Large intestine (tissue), 3 donors: Measurements from ENCODE around the gene GGT6. TPM values are rescaled to one million over a fixed set of nuclear protein-coding genes. Genes with fewer than 3 reads are reported as not detected.
A peak's percentile ranks its signal among the peaks of the same experiment; 100 is the strongest.

Experiments
- DNase-seq, 2 donors: peaks; one replicate each; pipeline versions ENCODE4 v3.0.0 to v3.0.0-alpha.2; 2013
- H3K27ac ChIP-seq: one replicate; pipeline ENCODE4 v1.5.1; 2013; ENCODE audit warnings: low read length
- H3K27me3 ChIP-seq: 2 replicates; pipeline ENCODE4 v1.6.1; 2013; ENCODE audit warnings: low read length; ENCODE audit not compliant: control insufficient read depth, insufficient read depth
- H3K36me3 ChIP-seq: 2 replicates; pipeline ENCODE4 v1.6.1; 2013; ENCODE audit warnings: low read length; ENCODE audit not compliant: control insufficient read depth, insufficient read depth
- H3K4me1 ChIP-seq: one replicate; pipeline ENCODE4 v1.6.1; 2013; ENCODE audit warnings: low read length; ENCODE audit not compliant: control insufficient read depth, insufficient read depth
- H3K4me3 ChIP-seq: one replicate; pipeline ENCODE4 v1.5.1; 2013; ENCODE audit warnings: low read length
- H3K9me3 ChIP-seq: one replicate; pipeline ENCODE4 v1.6.1; 2013; ENCODE audit warnings: mild to moderate bottlenecking, low read depth, low read length, moderate library complexity; ENCODE audit not compliant: control insufficient read depth
- WGBS: methylation state at CpG from one replicate; pipeline ENCODE4 v1.1.5; 2013; ENCODE audit warnings: low lambda C conversion rate; ENCODE audit not compliant: insufficient coverage; 5-methylcytosine and 5-hydroxymethylcytosine counted together
- polyA plus RNA-seq: library from polyadenylated mRNA; unstranded; fragments of 120-200 nt; gene quantifications from one replicate; pipeline ENCODE4 v1.2.1, GENCODE V29; 2013

Gene GGT6
- polyA plus RNA-seq, 1 donor = 2.7 TPM

- H3K9me3 ChIP-seq = peaks cover 3% of the 10 kb centered on the region
- no CpG with 5 or more reads among the region's 26 CpGs for WGBS
- peaks cover 70% of the 10 kb centered on the region for H3K36me3 ChIP-seq
- H3K4me3 ChIP-seq = no peak overlapping the region
- no peak for DNase-seq
- peak overlapping the region; percentile 88 for H3K27ac ChIP-seq
- H3K4me1 ChIP-seq = peaks cover 36% of the 10 kb centered on the region
- H3K27me3 ChIP-seq = no peaks in the 10 kb centered on the region
Measured at GRCh38 chr17:4539576-4540223, 20.7 kb downstream of the GGT6 start.

- no CpG with 5 or more reads among the region's 8 CpGs for WGBS
- Histone ChIP-seq H3K27me3 (no peaks in the 10 kb centered on the region), H3K27ac (no peak overlapping the region), H3K4me3 (no peak overlapping the region), H3K36me3 (peaks cover 66% of the 10 kb centered on the region), H3K4me1 (peaks cover 41% of the 10 kb centered on the region), H3K9me3 (peaks cover 3% of the 10 kb centered on the region)
- DNase-seq = no peak
Measured at GRCh38 chr17:4539025-4539424, 21.4 kb downstream of the GGT6 start.

DNA sequence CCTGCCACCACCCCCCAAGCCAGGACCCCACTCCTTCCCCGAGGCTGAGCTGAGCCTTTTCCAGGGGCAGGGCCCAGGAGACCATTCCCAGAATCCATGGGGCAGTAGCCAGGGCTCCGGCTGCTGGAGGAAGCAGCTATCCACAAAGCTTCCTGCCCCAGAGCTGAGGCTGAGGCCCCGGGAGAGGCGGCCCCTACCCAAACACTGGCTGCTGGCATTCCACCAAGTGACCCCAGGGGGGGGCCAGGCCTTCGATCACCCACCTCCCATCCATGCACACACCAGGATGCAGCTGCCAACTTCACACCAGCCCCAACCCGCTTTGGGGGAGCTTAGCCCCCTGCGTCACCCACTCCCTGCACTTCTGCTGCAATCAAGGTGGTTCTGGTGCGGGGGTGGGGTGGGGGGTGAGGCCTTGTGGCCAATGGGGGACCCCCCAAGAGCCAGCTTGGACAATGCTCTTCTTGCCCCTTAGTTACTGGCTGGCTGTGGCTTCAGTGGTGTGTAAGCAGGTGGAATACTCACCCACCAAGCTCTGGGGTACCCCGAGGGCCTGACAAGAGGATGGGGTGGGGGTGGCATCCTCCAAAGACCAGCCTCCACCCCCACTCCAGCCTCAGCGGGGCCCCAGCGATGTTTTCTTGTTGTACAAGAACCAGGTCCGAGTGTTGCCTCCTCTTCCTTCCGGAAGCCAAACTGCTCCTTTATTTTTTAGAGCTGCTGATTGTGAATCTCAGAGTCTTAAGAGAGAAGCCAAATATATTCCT lies 22.0 kb downstream of the GGT6 start:
- no CpG with 5 or more reads among the region's 13 CpGs for WGBS
- Histone ChIP-seq H3K36me3 (peaks cover 63% of the 10 kb centered on the region), H3K4me3 (no peak overlapping the region), H3K9me3 (peaks cover 3% of the 10 kb centered on the region), H3K4me1 (peaks cover 43% of the 10 kb centered on the region), H3K27me3 (no peaks in the 10 kb centered on the region), H3K27ac (no peak overlapping the region)
- DNase-seq = no peak

- Histone ChIP-seq H3K27ac (no peak overlapping the region), H3K36me3 (peaks cover 56% of the 10 kb centered on the region), H3K4me1 (peaks cover 43% of the 10 kb centered on the region), H3K9me3 (peaks cover 3% of the 10 kb centered on the region), H3K27me3 (no peaks in the 10 kb centered on the region), H3K4me3 (no peak overlapping the region)
- no CpG with 5 or more reads among the region's 19 CpGs for WGBS
- no peak for DNase-seq
Measured at GRCh38 chr17:4537451-4538235, 22.7 kb downstream of the GGT6 start.

- H3K36me3 ChIP-seq = peaks cover 51% of the 10 kb centered on the region
- H3K4me1 ChIP-seq = peaks cover 41% of the 10 kb centered on the region
- no peaks in the 10 kb centered on the region for H3K27me3 ChIP-seq
- peaks cover 3% of the 10 kb centered on the region for H3K9me3 ChIP-seq
- WGBS = no CpG with 5 or more reads among the region's 18 CpGs
- H3K4me3 ChIP-seq = no peak overlapping the region
- DNase-seq = no peak
- no peak overlapping the region for H3K27ac ChIP-seq
Measured at GRCh38 chr17:4536742-4537411, 23.5 kb downstream of the GGT6 start.

DNA sequence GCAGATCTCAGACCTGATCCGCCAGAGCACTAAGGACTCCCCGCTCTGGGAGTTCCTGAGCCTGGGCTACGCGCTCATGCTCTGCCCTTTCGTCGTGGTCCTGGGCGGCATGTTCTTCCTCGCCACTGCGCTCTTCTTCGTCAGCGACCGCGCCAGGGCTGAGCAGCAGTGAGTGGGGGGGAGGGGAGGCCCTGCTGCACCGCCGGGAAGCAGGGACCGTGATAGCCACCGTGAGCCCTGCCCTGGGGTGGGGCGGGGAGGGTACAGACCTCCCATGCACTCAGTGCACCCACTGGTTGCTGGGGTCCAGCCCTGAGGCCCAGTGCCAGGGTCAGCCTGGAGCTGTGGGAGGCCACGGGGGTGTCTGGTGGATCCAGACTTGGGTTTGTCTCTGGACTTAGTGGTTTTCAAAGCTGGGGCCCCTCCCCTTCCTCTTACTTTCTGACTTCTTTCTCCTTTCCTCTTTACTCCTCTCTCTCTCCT lies 24.1 kb downstream of the GGT6 start:
- H3K4me3 ChIP-seq = no peak overlapping the region
- peaks cover 3% of the 10 kb centered on the region for H3K9me3 ChIP-seq
- WGBS = no CpG with 5 or more reads among the region's 19 CpGs
- peaks cover 45% of the 10 kb centered on the region for H3K36me3 ChIP-seq
- no peak overlapping the region for H3K27ac ChIP-seq
- peaks cover 35% of the 10 kb centered on the region for H3K4me1 ChIP-seq
- H3K27me3 ChIP-seq = no peaks in the 10 kb centered on the region
- DNase-seq = peak; percentile 52 to 73

GRCh38 chr17:4535667-4536258 lies 24.6 kb downstream of the GGT6 start:
- H3K27ac ChIP-seq = no peak overlapping the region
- peaks cover 30% of the 10 kb centered on the region for H3K4me1 ChIP-seq
- no peak overlapping the region for H3K4me3 ChIP-seq
- H3K9me3 ChIP-seq = peaks cover 3% of the 10 kb centered on the region
- DNase-seq = no peak
- peaks cover 39% of the 10 kb centered on the region for H3K36me3 ChIP-seq
- H3K27me3 ChIP-seq = no peaks in the 10 kb centered on the region
- WGBS = no CpG with 5 or more reads among the region's 19 CpGs

- no CpG with 5 or more reads among the region's 27 CpGs for WGBS
- no peak overlapping the region for H3K27ac ChIP-seq
- peaks cover 36% of the 10 kb centered on the region for H3K36me3 ChIP-seq
- H3K4me1 ChIP-seq = peaks cover 24% of the 10 kb centered on the region
- H3K4me3 ChIP-seq = no peak overlapping the region
- DNase-seq = no peak
- H3K27me3 ChIP-seq = no peaks in the 10 kb centered on the region
- peaks cover 3% of the 10 kb centered on the region for H3K9me3 ChIP-seq
Measured at GRCh38 chr17:4534928-4535666, 25.3 kb downstream of the GGT6 start.

- no peaks in the 10 kb centered on the region for H3K27me3 ChIP-seq
- DNase-seq = no peak
- H3K27ac ChIP-seq = no peak overlapping the region
- H3K9me3 ChIP-seq = peaks cover 3% of the 10 kb centered on the region
- H3K4me1 ChIP-seq = peaks cover 19% of the 10 kb centered on the region
- peaks cover 30% of the 10 kb centered on the region for H3K36me3 ChIP-seq
- WGBS = no CpG with 5 or more reads among the region's 17 CpGs
- H3K4me3 ChIP-seq = no peak overlapping the region
Measured at GRCh38 chr17:4534515-4534914, 25.9 kb downstream of the GGT6 start.
